ENCODE data around the gene STK40.

The STK40 gene

GRCh38 chr1:36397378-36398230 is 11.9 kb upstream of the STK40 start, which contains the start of gene LSM10:
Gene LSM10 (minus strand): TSS chr1:36397908. CDS start chr1:36394129, 3,779 bp downstream.
- peak; percentile 94 for DNase-seq (ENCODE audit: low spot score)

DNA sequence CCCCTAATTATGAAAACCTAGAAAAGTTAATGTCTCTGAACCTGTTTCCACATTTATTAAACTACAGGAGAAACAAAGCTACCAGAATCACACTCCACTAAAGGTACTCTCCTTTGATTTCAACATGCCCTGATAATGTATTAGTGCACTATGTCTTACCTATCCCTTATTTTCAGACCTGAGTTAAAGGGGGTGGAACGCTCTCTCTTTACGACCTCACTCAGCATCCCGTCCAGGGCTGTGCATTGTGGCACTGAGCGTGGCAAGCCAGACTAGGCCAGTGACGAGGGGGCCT is 11.3 kb upstream of the STK40 start:
- peak; percentile 41 for DNase-seq (ENCODE audit: low spot score)

DNA sequence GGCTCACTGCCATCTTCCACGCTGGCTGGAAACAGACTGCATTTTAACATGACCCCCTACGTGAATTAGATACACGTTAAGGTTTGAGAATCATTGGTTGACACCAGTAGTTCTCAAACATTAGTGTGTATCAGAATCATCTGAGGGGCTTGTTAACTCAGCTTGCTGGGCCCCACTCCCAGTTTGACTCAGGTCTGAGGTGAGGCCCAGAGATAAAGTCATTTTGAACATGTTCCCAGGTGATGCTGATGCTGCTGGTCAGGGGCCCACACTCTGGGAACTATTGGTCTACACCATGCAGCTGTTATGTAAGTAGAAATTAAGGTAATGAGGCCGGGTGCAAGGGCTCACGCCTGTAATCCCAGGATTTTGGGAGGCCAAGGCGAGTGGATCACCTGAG is 10.6 kb upstream of the STK40 start:
- DNase-seq (ENCODE audit: low spot score), result peak; percentile 39

- no peak for DNase-seq (ENCODE audit: low spot score)
Observed at GRCh38 chr1:36393686-36394085, 8.0 kb upstream of the STK40 start.

- no peak for DNase-seq (ENCODE audit: low spot score)
Observed at GRCh38 chr1:36392836-36393235, 7.1 kb upstream of the STK40 start.

- no peak for DNase-seq (ENCODE audit: low spot score)
Observed at GRCh38 chr1:36391271-36391670, 5.5 kb upstream of the STK40 start.

DNA sequence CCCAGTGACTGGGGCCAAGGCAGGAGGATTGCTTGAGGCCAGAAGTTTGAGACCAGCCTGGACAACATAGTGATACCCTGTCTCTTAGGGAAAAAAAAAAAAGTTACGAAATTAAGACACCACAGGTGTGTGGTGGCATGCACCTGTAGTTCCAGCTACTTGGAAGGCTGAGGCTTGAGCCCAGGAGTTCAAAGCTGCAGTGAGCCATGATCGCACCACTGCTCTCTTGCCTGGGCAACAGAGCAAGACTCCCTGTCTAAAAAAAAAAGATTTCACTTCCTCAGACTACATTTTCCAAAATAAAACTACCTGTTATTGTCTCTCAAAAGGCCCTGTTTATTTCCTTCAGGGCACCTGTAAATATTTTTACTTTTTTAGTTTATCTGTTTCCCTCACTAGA is 4.7 kb upstream of the STK40 start:
- DNase-seq (ENCODE audit: low spot score), result no peak

DNA sequence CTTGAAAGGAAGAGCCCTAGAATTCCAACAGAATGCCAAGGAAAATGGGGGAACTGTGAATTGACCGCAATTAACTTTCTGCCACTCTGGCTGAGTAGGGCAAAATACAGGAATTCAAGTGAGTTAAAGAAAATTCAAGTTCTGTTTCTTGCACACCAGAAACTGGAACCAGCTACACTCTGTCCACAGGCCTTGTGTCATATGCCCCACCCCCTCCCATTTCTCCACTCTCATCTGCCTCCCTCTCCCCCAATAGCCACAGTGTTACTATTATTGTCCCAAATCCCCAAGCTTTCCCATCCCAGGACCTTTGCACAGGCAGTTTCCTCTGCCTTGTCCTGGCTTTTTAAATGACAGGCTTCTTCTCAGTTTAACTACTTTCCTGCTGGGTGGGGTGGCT is 4.3 kb upstream of the STK40 start:
- DNase-seq (ENCODE audit: low spot score), result no peak

DNA sequence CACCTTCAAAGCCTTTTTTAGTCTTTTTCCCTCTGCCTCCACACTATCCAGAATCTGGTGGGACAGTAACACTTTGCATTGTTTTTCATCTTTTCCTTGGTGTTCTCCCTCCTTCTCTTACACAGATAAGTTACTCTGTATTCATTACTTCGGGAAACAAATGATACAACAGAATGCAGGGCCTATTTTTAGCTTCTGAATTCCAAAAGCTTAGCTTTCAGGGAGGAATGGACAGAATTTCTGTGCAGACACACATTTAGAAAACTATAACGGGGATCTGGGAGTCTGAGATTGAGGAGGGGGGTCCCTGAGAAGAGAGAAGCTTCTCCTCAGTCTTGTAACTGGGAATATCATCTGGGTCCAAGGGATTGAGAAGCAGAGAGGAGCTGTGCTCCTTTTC is 3.5 kb upstream of the STK40 start:
- DNase-seq (ENCODE audit: low spot score), result no peak

- DNase-seq (ENCODE audit: low spot score), result no peak
Observed at GRCh38 chr1:36387141-36387949, 1.6 kb upstream of the STK40 start.

- peak; percentile 98 for DNase-seq (ENCODE audit: low spot score)
Observed at GRCh38 chr1:36386265-36387140, 779 bp upstream of the STK40 start.

- DNase-seq (ENCODE audit: low spot score), result peak; percentile 67
Observed at GRCh38 chr1:36384542-36385409, 948 bp downstream of the STK40 start.

DNA sequence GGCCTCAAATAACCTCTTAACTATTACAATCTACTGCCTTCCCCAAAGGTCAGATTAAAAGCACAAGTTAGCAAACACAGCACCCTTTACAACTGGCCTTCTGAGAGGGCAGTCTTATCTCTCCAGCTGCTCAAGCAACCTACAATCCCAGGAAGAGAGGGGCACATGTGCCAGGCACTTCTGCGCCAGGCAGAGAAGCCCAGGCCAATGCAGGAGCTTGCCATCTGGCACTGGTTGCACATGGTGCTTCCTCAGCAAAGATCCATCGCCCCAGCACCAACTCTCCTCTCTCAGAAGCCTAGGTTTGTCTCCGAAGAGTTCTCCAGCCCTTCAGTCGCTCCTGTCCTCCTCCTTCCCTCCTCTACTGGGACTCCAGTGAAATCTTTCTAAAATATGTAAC is 2.5 kb downstream of the STK40 start:
- DNase-seq (ENCODE audit: low spot score), result no peak

DNA sequence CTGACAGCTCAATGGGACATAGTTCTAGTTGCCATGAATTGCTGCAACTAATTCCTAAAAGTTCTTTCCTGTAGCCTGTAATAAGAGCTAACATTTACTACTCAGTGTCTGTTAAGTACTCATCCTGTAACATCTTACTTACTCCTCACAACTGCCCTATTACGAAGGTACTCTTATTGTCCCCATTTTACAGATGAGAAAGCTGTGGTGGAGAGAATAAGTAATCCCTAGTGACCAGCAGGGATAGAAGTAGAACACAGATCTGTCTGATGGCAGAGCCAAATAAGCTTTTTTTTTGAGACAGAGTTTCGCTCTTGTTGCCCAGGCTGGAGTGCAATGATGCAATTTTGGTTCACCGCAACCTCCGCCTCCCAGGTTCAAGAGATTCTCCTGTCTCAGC is 3.1 kb downstream of the STK40 start:
- no peak for DNase-seq (ENCODE audit: low spot score)

- DNase-seq (ENCODE audit: low spot score), result no peak
Observed at GRCh38 chr1:36382231-36382630, 3.5 kb downstream of the STK40 start.

DNA sequence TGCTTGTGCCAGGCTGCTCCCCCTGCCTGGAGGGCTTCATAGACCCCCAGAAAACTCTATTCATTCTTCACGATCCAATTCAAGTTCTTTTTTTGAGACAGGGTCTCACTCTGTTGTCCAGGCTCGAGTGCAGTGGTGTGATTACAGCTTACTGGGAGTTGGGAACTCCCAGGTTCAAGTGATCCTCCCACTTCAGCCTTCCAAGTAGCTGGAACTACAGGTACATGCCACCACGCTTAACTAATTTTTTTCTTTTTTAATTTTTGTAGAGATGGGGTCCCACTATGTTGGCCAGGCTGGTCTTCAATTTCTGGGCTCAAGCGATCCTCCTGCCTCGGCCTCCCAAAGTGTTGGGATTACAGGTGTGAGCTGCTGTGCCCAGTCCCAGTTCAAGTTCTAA is 4.3 kb downstream of the STK40 start:
- no peak for DNase-seq (ENCODE audit: low spot score)

DNA sequence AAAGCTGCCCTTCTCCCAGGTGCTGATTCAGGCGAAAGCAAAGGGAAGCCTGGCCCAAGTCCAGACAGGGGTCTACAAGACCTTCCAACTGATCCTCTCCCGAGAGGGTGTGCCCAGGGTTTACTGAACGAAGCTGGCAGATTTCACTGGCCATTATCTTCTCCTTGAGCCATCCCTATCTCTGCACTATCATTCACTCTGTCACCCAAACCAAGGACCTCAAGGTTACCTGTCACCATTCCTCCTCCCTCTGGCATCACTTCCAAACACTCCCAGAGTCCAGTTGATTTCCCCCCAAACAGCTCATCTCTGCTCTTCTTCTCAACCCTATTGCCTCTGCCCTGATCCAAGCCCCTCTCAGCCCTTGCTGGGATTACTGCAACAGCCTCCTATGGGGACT is 4.9 kb downstream of the STK40 start:
- DNase-seq (ENCODE audit: low spot score), result no peak

DNA sequence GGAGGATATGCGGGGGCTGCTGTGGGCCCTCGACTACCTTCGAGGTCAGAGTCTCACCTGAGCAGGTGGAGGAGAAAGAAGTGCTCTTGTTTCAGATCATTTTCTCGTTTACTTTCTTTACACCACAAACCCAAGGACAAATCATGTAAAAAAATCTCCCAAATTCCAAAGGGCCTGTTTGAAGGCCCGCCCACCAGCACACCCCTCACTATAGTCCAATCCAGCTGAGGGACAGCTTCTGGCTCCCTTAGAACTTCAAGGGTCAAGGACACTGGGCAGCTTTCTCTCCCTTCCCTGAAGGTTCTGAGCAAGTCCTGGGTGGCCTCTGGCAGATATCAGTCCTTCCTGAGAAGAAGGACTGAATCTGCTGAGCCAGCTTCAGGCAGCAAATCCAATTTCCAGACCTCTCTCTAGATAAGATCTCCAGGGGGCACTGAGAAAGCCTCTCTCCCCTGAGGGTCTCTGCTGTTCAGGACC is 5.5 kb downstream of the STK40 start:
- no peak for DNase-seq (ENCODE audit: low spot score)

DNA sequence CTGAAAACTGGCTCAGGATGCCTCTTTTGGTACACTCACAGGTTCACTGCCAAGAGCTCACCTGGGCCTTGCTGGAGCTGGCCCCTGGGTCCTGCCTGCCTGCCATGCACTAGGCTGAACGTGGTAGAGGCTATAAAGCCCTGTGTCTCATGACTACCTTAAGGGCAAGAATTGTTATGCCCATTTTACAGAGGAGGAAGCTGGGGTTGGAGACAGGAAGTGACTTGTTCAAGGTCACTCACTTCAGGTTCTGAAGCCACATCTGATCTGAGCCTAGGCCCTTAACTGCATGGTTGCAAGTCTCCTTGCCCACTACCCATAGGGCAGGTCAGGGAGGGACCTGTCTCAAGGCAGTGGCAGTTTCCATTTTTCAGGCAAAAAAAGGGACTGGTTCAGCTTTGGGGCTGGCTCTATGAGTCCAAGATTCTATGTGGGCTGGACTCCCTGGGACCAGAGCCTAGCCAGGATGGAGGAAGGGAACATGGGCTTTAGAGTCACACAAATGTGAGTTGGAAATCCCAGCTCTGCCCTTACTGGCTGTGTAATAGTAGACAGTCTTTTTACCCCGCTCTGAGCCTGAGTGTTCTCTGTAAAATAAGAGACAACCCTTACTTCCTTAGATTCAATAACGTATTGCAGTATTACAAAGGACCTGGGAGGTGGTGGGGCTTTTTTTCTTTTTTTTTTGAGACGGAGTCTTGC is 7.8 kb downstream of the STK40 start:
- peak; percentile 36 for DNase-seq (ENCODE audit: low spot score)

DNA sequence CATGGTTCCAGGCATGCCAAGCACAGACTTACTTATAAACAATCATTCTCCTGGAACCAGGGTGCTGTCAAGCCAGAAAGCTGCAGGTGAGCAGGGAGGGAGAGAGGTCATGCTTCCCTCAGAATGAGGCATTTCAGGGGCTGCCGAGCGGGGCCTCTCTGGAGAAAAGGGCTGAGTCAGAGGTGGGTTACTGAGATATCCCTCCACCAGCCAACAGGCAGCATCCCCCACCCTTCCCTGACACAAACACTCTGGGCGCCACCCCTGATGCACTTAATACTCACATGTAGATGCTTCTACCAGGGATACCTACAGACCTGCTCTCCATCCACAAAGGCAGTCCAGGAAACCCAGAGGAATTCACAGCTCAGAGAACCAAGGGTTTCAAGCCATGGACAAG is 13.1 kb downstream of the STK40 start:
- DNase-seq (ENCODE audit: low spot score), result no peak
